AG10803 (cell line): ENCODE measurements around the gene ARHGAP26.

Experiments used
- DNase-seq: peaks from one replicate; pipeline ENCODE4 v3.0.0; 2010; ENCODE audit warnings: low read depth
- H3K4me3 ChIP-seq: 2 replicates; pipeline ENCODE4 v1.5.1; 2011; ENCODE audit warnings: mild to moderate bottlenecking, low read length, control low read depth
- TF ChIP-seq, protein P1 (sequence below): conservative IDR thresholded peaks from 2 replicates; pipeline ENCODE4 v1.5.1; 2011; ENCODE audit warnings: mild to moderate bottlenecking, low read length, control low read depth, inconsistent platforms

ARHGAP26 gene

DNA sequence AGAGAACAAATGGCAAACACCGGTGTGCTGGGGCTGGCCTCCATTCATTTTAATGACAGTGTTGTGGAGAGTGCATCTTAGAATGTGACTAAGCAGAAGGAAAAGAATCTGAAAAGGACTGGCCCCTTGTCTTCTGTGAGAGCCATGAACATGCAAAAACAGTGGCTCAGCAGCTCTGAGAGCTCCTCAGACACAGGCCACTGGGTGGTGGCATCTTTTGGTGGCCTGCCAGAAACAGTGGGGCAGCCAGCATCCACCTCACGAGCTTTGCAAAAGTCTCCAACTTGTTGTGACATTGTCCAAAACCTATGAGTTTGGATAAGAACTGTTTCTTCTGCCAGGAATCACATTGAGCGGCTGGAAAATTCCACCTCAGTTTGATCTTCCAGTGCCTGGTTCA is 399.9 kb downstream of the ARHGAP26 start:
- no peak for DNase-seq
- TF ChIP-seq, protein P1, sequence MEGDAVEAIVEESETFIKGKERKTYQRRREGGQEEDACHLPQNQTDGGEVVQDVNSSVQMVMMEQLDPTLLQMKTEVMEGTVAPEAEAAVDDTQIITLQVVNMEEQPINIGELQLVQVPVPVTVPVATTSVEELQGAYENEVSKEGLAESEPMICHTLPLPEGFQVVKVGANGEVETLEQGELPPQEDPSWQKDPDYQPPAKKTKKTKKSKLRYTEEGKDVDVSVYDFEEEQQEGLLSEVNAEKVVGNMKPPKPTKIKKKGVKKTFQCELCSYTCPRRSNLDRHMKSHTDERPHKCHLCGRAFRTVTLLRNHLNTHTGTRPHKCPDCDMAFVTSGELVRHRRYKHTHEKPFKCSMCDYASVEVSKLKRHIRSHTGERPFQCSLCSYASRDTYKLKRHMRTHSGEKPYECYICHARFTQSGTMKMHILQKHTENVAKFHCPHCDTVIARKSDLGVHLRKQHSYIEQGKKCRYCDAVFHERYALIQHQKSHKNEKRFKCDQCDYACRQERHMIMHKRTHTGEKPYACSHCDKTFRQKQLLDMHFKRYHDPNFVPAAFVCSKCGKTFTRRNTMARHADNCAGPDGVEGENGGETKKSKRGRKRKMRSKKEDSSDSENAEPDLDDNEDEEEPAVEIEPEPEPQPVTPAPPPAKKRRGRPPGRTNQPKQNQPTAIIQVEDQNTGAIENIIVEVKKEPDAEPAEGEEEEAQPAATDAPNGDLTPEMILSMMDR = no peak
- no peak overlapping the region for H3K4me3 ChIP-seq

DNA sequence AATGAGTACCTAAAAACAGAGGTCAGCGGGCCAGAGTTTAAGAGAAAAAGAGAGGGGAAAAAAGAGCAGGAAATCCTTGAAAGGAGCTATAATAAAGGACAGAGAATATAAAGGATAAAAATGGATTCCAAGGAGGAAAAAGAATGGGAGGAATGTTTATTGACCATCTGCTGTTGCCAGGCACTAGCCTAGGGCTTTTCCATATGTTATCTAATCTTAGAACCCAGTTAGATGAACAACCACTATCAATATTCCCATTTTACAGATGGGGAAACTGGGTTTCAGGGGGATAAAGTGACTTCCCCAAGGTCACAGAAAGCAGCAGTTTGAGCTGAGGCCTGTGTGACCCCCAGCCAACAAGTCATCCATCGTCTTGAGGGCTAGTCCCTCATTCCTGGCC is 400.8 kb downstream of the ARHGAP26 start:
- H3K4me3 ChIP-seq = no peak overlapping the region
- DNase-seq = no peak
- TF ChIP-seq, protein P1 = no peak

DNA sequence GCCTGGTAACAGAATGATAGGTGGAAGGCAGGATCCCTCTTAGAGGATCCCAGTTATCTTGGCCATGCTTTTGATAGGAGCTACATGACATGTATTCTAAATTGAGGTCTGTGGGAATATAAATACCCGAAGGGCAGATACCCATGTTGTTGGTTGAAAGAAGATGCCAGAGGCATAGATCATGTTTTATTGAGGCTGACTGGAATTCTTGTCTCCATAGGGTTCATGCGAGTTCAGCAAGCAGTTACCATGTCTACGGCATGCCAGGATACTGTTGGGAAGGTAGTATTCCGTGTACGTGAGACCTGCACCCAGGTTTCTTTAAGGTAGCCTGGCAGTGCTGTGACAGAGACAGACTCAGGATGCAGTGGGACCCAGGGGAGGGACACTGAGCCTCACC is 402.6 kb downstream of the ARHGAP26 start:
- no peak for DNase-seq
- TF ChIP-seq, protein P1 = no peak
- H3K4me3 ChIP-seq = no peak overlapping the region

DNA sequence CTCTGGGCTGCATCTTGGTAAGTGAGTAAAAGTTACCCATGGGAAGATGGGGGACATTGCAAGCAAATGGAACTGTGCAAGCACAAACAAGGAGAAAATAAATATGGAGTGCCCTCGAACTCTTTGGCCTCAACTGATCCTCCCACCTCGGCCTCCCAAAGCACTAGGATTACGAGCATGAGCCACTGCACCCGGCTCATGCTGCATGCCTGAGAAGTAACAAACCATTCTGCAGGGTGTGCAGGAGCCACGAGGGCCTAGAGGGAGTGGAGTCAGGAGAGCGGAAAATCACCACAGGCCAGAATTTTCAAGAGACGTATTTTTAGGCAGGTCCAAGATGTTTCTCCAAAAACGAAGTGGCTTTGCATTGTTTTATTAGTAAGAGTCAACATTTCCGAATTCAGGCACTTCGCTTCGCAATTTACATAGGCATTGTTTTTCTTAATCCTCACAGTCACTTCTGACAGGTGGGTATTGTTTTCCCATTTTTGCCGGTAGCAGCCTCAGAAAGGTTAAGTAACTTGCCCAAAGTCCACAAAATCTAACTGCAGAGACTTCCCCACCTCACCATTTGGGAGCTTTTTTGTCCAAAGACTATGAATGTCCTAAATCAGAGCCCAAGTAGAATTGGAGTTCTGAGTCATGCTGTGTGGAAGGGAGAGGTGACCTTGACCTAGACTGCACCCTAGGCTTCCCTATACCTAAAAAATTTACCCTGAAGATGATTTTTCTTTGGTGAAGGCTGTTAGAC is 403.1 kb downstream of the ARHGAP26 start:
- no peak for DNase-seq
- H3K4me3 ChIP-seq = no peak overlapping the region
- TF ChIP-seq, protein P1 = no peak

DNA sequence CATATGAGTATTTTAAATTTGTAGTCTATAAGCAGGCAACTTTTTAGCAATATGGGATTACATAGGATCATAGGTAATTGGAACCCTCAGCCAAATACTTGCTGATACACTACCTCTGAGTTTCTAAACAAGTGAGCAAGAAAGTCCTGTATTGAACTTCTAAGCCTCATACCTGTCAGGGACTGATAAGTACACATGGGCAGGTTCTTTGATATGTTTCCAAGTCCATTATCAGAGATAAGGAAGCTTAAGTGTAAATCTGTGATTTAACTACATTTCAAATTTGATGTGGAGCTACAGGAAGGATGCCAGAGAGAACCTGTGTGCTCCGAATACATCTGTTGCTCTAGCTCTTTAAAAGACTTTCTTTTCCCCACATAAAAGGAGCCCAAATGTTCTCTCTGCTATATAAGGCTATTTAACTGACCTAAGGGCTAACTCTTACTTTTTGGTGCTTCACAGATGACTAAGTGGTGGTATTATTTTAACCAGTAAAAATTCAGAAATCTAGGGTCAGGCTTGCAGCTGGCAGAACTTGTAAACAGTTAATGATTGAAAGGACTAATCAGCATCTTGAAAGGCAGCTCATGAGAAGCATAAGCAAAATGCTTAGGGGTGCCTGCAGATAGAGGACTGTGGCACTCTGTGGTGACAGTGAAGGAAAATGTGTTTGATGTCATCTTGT is 404.7 kb downstream of the ARHGAP26 start:
- H3K4me3 ChIP-seq = no peak overlapping the region
- TF ChIP-seq, protein P1 = no peak
- no peak for DNase-seq

DNA sequence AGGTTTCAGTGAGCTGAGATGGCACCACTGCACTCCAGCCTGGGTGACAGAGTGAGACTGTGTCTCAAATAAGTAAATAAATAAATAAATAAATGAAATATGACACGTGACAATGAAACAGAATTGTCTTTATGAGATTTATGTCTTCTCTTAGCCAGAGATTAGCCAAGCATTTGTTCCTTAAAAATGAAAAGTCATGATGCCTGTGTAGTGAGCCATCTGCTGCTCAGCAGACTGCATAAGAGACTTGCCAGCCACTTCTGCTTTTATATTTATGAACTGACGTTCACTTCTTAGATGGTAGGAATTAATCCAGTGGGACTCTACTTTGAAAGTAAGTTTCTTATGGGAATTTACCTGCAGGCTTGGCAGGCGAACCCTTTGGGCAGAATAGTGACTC is 405.9 kb downstream of the ARHGAP26 start:
- TF ChIP-seq, protein P1 = no peak
- DNase-seq = no peak
- no peak overlapping the region for H3K4me3 ChIP-seq
